ENCODE measurements around the gene STK10. TPM values are rescaled to one million over a fixed set of nuclear protein-coding genes. Genes with fewer than 3 reads are reported as not detected.

The STK10 gene
- total and polyA plus RNA-seq, 2 donors, result 10.6 to 20.8 TPM

- Histone ChIP-seq H3K27ac (ENCODE audit: low read depth) (no peak overlapping the region), H3K4me1 (ENCODE audit: insufficient read depth) (no peaks in the 10 kb centered on the region), H3K4me3 (ENCODE audit: low read depth, low read length) (no peak overlapping the region), H3K36me3 (ENCODE audit: insufficient read depth) (no peaks in the 10 kb centered on the region)
- DNase-seq (ENCODE audit: extremely low spot score), result no peak
- WGBS, result 90% methylated on average over 3 of the region's 3 CpGs
These were observed 51.0 kb downstream of the STK10 start for GRCh38 chr5:172137046-172137445.

DNA sequence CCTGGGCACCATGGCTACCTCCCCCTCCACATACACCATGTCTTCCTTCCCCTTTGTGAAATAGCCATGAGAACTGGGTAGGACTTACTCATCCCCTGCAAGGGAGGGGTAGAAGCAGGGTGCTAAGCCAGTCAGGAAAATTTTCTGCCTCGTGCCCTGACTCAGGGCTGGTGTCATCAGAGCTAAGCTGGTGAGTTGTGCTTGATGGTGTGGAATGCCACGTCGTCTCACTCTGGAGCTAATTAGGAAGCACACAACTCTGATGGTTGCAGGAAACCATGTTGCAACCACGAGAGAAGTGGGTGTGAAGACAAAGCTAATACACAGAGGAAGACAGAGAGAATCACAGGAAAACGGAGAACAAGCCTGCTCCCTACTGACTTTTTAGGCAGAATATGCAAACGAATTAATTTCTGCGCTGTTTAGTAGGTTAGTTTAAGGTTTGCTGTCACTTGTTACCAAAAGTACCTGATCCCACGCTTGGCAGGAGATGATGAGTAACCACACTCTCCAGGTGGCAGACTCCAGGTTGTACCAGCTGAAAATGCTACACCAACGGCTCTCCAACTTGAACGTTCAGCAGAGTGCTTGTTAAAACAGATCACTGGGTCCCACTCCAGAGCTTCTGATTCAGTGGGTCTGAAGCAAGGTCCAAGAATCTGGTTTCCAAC, 54.5 kb downstream of the STK10 start:
- WGBS, result 79% methylated on average over 10 of the region's 10 CpGs
- Histone ChIP-seq H3K4me3 (ENCODE audit: low read depth, low read length) (no peak overlapping the region), H3K4me1 (ENCODE audit: insufficient read depth) (no peaks in the 10 kb centered on the region), H3K36me3 (ENCODE audit: insufficient read depth) (no peaks in the 10 kb centered on the region), H3K27ac (ENCODE audit: low read depth) (no peak overlapping the region)
- DNase-seq (ENCODE audit: extremely low spot score), result no peak

DNA sequence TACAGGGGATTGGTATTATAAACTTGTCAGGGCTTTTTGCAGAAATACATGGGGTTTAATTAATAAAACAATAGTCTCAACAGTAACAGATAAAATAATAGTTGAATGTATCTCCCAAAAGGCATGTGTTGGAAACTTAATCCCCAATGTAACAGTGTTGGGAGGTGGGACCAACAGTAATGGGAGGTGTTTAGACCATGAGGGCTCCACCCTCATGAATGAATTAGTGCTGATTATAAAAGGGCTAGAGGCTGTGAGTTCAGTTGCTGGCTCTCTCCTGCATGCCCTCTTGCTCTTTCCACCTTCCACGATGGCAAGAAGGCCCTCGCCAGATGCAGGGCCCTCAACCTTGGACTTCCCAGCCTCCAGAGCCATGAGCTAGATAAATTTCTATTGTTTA, 56.3 kb downstream of the STK10 start:
- DNase-seq (ENCODE audit: extremely low spot score), result no peak
- no peak overlapping the region for H3K27ac ChIP-seq (ENCODE audit: low read depth)
- H3K4me1 ChIP-seq (ENCODE audit: insufficient read depth), result no peaks in the 10 kb centered on the region
- no peaks in the 10 kb centered on the region for H3K36me3 ChIP-seq (ENCODE audit: insufficient read depth)
- 98% methylated on average over 2 of the region's 2 CpGs for WGBS
- no peak overlapping the region for H3K4me3 ChIP-seq (ENCODE audit: low read depth, low read length)

DNA sequence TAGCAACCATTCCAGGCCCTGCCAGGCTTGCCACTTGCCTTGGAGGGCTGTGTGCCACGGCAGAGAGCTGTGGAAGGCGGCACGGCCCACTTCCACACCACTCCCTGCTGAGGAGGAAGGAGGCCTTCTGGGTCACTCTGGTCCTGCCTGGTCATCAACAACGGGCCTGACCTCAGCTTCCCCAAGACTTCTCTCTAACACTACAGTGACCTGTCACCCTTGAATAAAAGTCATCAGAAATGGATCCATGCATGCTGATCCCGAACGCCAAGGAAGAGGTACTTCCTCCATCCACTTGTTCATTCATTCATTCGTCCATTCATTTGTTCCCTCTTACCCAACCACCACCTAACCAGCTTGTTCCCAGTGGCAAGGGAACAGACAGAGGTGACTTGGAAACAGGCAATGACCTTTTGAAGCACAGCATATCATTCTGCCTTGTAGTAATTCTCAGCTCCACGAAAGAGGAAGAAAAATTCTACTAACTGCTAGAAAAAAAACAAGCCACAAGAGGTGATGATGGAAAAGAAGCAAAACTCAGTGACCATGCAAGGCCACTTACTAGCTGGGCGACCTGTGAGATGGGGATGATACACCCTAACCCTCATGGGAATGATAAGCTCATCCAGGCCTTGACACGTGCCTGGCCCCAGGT, 58.6 kb downstream of the STK10 start:
- WGBS, result 87% methylated on average over 10 of the region's 10 CpGs
- DNase-seq (ENCODE audit: extremely low spot score), result no peak
- no peak overlapping the region for H3K4me3 ChIP-seq (ENCODE audit: low read depth, low read length)
- no peak overlapping the region for H3K27ac ChIP-seq (ENCODE audit: low read depth)
- no peaks in the 10 kb centered on the region for H3K4me1 ChIP-seq (ENCODE audit: insufficient read depth)
- no peaks in the 10 kb centered on the region for H3K36me3 ChIP-seq (ENCODE audit: insufficient read depth)

DNA sequence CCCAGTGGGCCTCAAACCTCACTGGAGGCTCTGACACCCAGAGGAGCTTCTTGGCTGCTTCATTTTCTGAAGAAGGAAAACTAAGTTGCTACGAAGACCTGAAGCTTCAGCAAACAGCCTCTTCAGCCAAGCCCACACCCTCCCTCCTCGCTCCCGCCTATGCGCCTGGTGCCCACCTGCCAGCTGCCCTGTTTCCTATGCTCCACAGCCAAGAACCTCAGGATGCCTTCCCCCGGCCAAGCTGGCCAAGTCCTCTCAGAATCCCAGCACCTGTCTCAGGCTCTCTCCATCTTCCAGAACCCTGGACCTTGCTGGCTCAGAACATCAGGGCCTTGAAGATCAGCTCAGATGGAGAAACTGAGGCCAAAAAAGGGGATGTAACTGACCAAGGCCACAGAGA, 60.4 kb downstream of the STK10 start:
- Histone ChIP-seq H3K27ac (ENCODE audit: low read depth) (no peak overlapping the region), H3K4me1 (ENCODE audit: insufficient read depth) (no peaks in the 10 kb centered on the region), H3K36me3 (ENCODE audit: insufficient read depth) (no peaks in the 10 kb centered on the region), H3K4me3 (ENCODE audit: low read depth, low read length) (no peak overlapping the region)
- no peak for DNase-seq (ENCODE audit: extremely low spot score)
- WGBS, result 94% methylated on average over 5 of the region's 5 CpGs

DNA sequence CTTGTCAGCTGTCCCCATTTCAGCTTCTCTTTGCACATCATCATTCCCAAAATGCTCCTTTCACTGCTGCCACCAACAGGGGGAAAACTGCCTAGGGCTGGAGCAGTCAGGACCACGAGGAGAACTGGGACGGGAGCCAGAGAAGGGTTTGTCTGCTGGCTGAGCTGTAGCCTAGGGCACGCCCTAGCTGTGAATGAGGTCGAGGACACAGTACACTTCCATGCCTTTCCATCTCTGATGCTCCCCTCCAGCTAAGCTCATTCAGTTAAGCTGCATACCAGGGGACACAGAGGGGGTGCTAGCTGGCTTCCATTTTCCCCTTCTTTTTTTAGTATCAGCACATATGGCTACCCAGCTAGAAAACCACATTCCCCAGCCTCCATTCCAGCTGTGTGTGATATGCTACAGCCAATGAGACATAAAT, 64.7 kb downstream of the STK10 start:
- Histone ChIP-seq H3K4me3 (ENCODE audit: low read depth, low read length) (no peak overlapping the region), H3K36me3 (ENCODE audit: insufficient read depth) (no peaks in the 10 kb centered on the region), H3K27ac (ENCODE audit: low read depth) (no peak overlapping the region), H3K4me1 (ENCODE audit: insufficient read depth) (no peaks in the 10 kb centered on the region)
- 15% methylated on average over 4 of the region's 4 CpGs for WGBS
- no peak for DNase-seq (ENCODE audit: extremely low spot score)

GRCh38 chr5:172119921-172120688, 67.9 kb downstream of the STK10 start:
- no peak for DNase-seq (ENCODE audit: extremely low spot score)
- no peaks in the 10 kb centered on the region for H3K36me3 ChIP-seq (ENCODE audit: insufficient read depth)
- H3K4me1 ChIP-seq (ENCODE audit: insufficient read depth), result no peaks in the 10 kb centered on the region
- WGBS, result 90% methylated on average over 12 of the region's 12 CpGs
- H3K27ac ChIP-seq (ENCODE audit: low read depth), result no peak overlapping the region
- H3K4me3 ChIP-seq (ENCODE audit: low read depth, low read length), result no peak overlapping the region

GRCh38 chr5:172118891-172119290, 69.1 kb downstream of the STK10 start:
- Histone ChIP-seq H3K27ac (ENCODE audit: low read depth) (no peak overlapping the region), H3K36me3 (ENCODE audit: insufficient read depth) (no peaks in the 10 kb centered on the region), H3K4me1 (ENCODE audit: insufficient read depth) (no peaks in the 10 kb centered on the region), H3K4me3 (ENCODE audit: low read depth, low read length) (no peak overlapping the region)
- DNase-seq (ENCODE audit: extremely low spot score), result no peak
- WGBS, result 88% methylated on average over 11 of the region's 11 CpGs

GRCh38 chr5:172117977-172118701, 69.9 kb downstream of the STK10 start:
- DNase-seq (ENCODE audit: extremely low spot score), result no peak
- Histone ChIP-seq H3K4me1 (ENCODE audit: insufficient read depth) (no peaks in the 10 kb centered on the region), H3K36me3 (ENCODE audit: insufficient read depth) (no peaks in the 10 kb centered on the region), H3K4me3 (ENCODE audit: low read depth, low read length) (no peak overlapping the region), H3K27ac (ENCODE audit: low read depth) (no peak overlapping the region)
- 84% methylated on average over 9 of the region's 9 CpGs for WGBS

GRCh38 chr5:172115541-172115982, 72.5 kb downstream of the STK10 start:
- no peaks in the 10 kb centered on the region for H3K4me1 ChIP-seq (ENCODE audit: insufficient read depth)
- no peak for DNase-seq (ENCODE audit: extremely low spot score)
- H3K36me3 ChIP-seq (ENCODE audit: insufficient read depth), result no peaks in the 10 kb centered on the region
- no peak overlapping the region for H3K4me3 ChIP-seq (ENCODE audit: low read depth, low read length)
- H3K27ac ChIP-seq (ENCODE audit: low read depth), result no peak overlapping the region
- WGBS, result 87% methylated on average over 4 of the region's 4 CpGs

DNA sequence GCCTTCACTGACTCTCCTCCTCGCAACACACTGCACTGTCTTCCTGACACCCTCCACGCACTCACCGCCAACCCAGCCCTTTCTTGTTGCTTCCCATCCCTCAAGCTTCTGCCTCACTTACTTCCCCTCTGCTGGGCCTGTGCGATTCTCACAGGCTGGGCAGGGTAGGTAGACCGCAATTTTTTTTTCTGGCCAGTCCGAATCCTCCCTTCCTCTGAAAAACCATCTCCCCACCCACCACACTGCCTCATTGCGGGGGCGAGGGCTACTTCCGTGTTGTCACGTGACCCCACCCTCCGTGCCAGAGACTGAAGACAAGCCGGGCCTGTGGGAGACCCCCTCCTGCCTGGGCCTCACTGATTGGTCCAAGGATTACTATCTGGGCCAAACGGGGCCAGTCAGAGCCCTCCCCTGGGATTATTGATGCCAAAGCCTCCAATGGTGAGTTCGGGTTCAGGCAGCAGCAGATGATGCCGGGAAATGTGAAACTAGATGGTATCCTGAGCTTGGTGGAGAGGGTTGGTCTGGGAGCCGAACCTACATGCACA, 73.1 kb downstream of the STK10 start:
- WGBS, result 71% methylated on average over 16 of the region's 16 CpGs
- no peak for DNase-seq (ENCODE audit: extremely low spot score)
- Histone ChIP-seq H3K4me3 (ENCODE audit: low read depth, low read length) (no peak overlapping the region), H3K4me1 (ENCODE audit: insufficient read depth) (no peaks in the 10 kb centered on the region), H3K27ac (ENCODE audit: low read depth) (no peak overlapping the region), H3K36me3 (ENCODE audit: insufficient read depth) (no peaks in the 10 kb centered on the region)

- DNase-seq (ENCODE audit: extremely low spot score), result no peak
- no peaks in the 10 kb centered on the region for H3K36me3 ChIP-seq (ENCODE audit: insufficient read depth)
- H3K4me1 ChIP-seq (ENCODE audit: insufficient read depth), result no peaks in the 10 kb centered on the region
- no peak overlapping the region for H3K27ac ChIP-seq (ENCODE audit: low read depth)
- 84% methylated on average over 7 of the region's 7 CpGs for WGBS
- H3K4me3 ChIP-seq (ENCODE audit: low read depth, low read length), result no peak overlapping the region
These were observed 75.0 kb downstream of the STK10 start for GRCh38 chr5:172113036-172113435.

DNA sequence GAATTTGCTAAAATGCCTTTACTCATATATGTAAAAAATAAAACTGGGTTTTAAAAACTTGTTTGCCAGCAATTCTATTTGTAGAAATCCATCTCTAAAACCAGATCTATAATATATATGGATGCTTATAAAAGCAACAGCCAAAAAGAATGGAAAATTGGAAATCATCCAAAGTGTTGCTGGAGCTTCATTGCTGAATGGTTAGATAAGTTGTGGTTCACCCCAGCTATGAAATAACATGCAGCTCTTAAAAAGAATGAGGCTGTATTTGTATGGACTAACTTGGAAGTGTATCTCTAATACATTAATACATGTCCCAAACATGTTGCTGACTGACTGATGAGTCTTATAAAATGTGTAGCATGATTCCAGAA, 76.2 kb downstream of the STK10 start:
- Histone ChIP-seq H3K27ac (ENCODE audit: low read depth) (no peak overlapping the region), H3K4me1 (ENCODE audit: insufficient read depth) (no peaks in the 10 kb centered on the region), H3K36me3 (ENCODE audit: insufficient read depth) (no peaks in the 10 kb centered on the region), H3K4me3 (ENCODE audit: low read depth, low read length) (no peak overlapping the region)
- no peak for DNase-seq (ENCODE audit: extremely low spot score)

Measured in urinary bladder (tissue), 4 donors.